Vagina (tissue), 2 donors: ENCODE measurements around the gene COX18. TPM values are rescaled to one million over a fixed set of nuclear protein-coding genes. Genes with fewer than 3 reads are reported as not detected.

Source experiments
- DNase-seq, 2 donors: peaks; one replicate each; pipeline ENCODE4 v3.0.0-alpha.2; 2017; ENCODE audit errors: extremely low spot score in 2 of 2
- H3K27ac ChIP-seq: fragments of 200-600 bp; sonication (generic); one replicate; pipeline ENCODE4 v1.5.1; 2019
- H3K27me3 ChIP-seq: fragments of 200-600 bp; sonication (generic); one replicate; pipeline ENCODE4 v1.5.1; 2019
- H3K36me3 ChIP-seq, 2 donors: fragments of 200-600 bp; sonication (generic); one replicate each; pipeline ENCODE4 v1.5.1; 2017 to 2019
- H3K4me1 ChIP-seq: fragments of 200-600 bp; sonication (generic); one replicate; pipeline ENCODE4 v1.5.1; 2019
- H3K4me3 ChIP-seq, 2 donors: fragments of 200-600 bp; sonication (generic); 1 replicate in 1 of 2; 2 replicates in 1 of 2; pipeline ENCODE4 v1.5.1; 2016 to 2019
- H3K9me3 ChIP-seq: fragments of 200-600 bp; sonication (generic); one replicate; pipeline ENCODE4 v1.5.1; 2019
- CTCF ChIP-seq, 3 experiments: fragments of 450-650 bp in 2 of 3; fragments of 200-600 bp in 1 of 3; sonication (generic) in 1 of 3; IDR thresholded peaks; one replicate each; pipeline ENCODE4 v1.5.1; 2017 to 2019; ENCODE audit warnings: antibody characterized with exemption in 3 of 3, mild to moderate bottlenecking in 2 of 3, moderate library complexity in 2 of 3
- POLR2A ChIP-seq, 2 donors: fragments of 450-650 bp; IDR thresholded peaks; one replicate each; pipeline ENCODE4 v1.6.1; 2017; ENCODE audit warnings: antibody characterized with exemption in 2 of 2, mild to moderate bottlenecking in 2 of 2, moderate library complexity in 2 of 2
- POLR2AphosphoS5 ChIP-seq, 2 donors: sonication (generic); formaldehyde crosslinking; IDR thresholded peaks; one replicate each; pipeline ENCODE4 v1.9.0; 2017; ENCODE audit warnings: antibody characterized with exemption in 2 of 2, mild to moderate bottlenecking in 2 of 2, low read depth in 1 of 2; ENCODE audit not compliant: insufficient read depth in 1 of 2
- intact Hi-C: fragments of 100-400 bp; cut with DNase I; formaldehyde crosslinking; loops from one replicate; pipeline ENCODE4 v1.15.1; 2023
- total RNA-seq: library from RNA; depleted of rRNA; stranded (reverse); fragments of >200 nt; gene quantifications from one replicate; pipeline ENCODE4 v1.2.3, GENCODE V29; 2016

COX18 gene
- total RNA-seq, 1 donor from 2014 or later, result 12.8 TPM

- H3K4me1 ChIP-seq, result no peaks in the 10 kb centered on the region
- H3K36me3 ChIP-seq, result no peaks in the 10 kb centered on the region
- H3K27ac ChIP-seq, result no peak overlapping the region
- no peak for DNase-seq
- intact Hi-C loops, result no loop called here
- no peak overlapping the region for H3K4me3 ChIP-seq
- H3K9me3 ChIP-seq, result no peaks in the 10 kb centered on the region
- TF ChIP-seq POLR2A (IDR thresholded peaks at IDR 0.05) (no peak), POLR2AphosphoS5 (IDR thresholded peaks at IDR 0.05; ENCODE audit: insufficient read depth in 1 of 2, low read depth in 1 of 2) (no peak), CTCF (IDR thresholded peaks at IDR 0.05) (no peak)
- H3K27me3 ChIP-seq, result no peaks in the 10 kb centered on the region
Measured at GRCh38 chr4:73037057-73037456, 32.5 kb downstream of the COX18 start.

GRCh38 chr4:73036123-73036522, 33.4 kb downstream of the COX18 start:
- TF ChIP-seq CTCF (IDR thresholded peaks at IDR 0.05) (no peak), POLR2A (IDR thresholded peaks at IDR 0.05) (no peak), POLR2AphosphoS5 (IDR thresholded peaks at IDR 0.05; ENCODE audit: insufficient read depth in 1 of 2, low read depth in 1 of 2) (no peak)
- Histone ChIP-seq H3K36me3 (no peaks in the 10 kb centered on the region), H3K27me3 (no peaks in the 10 kb centered on the region), H3K4me3 (no peak overlapping the region), H3K9me3 (no peaks in the 10 kb centered on the region), H3K27ac (no peak overlapping the region), H3K4me1 (no peaks in the 10 kb centered on the region)
- no peak for DNase-seq
- intact Hi-C loops, result no loop called here

- TF ChIP-seq POLR2AphosphoS5 (IDR thresholded peaks at IDR 0.05; ENCODE audit: insufficient read depth in 1 of 2, low read depth in 1 of 2), result no peak
- no peak for TF ChIP-seq POLR2A (IDR thresholded peaks at IDR 0.05)
- TF ChIP-seq CTCF (IDR thresholded peaks at IDR 0.05), result no peak
- Histone ChIP-seq H3K36me3 (no peaks in the 10 kb centered on the region), H3K4me1 (no peaks in the 10 kb centered on the region), H3K4me3 (no peak overlapping the region), H3K27me3 (no peaks in the 10 kb centered on the region), H3K9me3 (peaks cover 5% of the 10 kb centered on the region), H3K27ac (no peak overlapping the region)
- DNase-seq, result no peak
- intact Hi-C loops, result no loop called here
Measured at GRCh38 chr4:73034896-73035295, 34.6 kb downstream of the COX18 start.

- intact Hi-C loops, result loop anchor here (10.0 kb wide), 1 partner anchor 324 kb away; no protein-coding TSS in a partner anchor
- DNase-seq, result no peak
- H3K27ac ChIP-seq, result no peak overlapping the region
- H3K9me3 ChIP-seq, result peaks cover 5% of the 10 kb centered on the region
- TF ChIP-seq POLR2AphosphoS5 (IDR thresholded peaks at IDR 0.05; ENCODE audit: insufficient read depth in 1 of 2, low read depth in 1 of 2) (no peak), CTCF (IDR thresholded peaks at IDR 0.05) (no peak), POLR2A (IDR thresholded peaks at IDR 0.05) (no peak)
- no peaks in the 10 kb centered on the region for H3K27me3 ChIP-seq
- no peak overlapping the region for H3K4me3 ChIP-seq
- H3K36me3 ChIP-seq, result no peaks in the 10 kb centered on the region
- H3K4me1 ChIP-seq, result no peaks in the 10 kb centered on the region
Measured at GRCh38 chr4:73028621-73029020, 40.9 kb downstream of the COX18 start.

- Histone ChIP-seq H3K27ac (no peak overlapping the region), H3K27me3 (no peaks in the 10 kb centered on the region), H3K4me3 (no peak overlapping the region), H3K36me3 (no peaks in the 10 kb centered on the region), H3K4me1 (no peaks in the 10 kb centered on the region), H3K9me3 (no peaks in the 10 kb centered on the region)
- TF ChIP-seq CTCF (IDR thresholded peaks at IDR 0.05) (no peak), POLR2AphosphoS5 (IDR thresholded peaks at IDR 0.05; ENCODE audit: insufficient read depth in 1 of 2, low read depth in 1 of 2) (no peak), POLR2A (IDR thresholded peaks at IDR 0.05) (no peak)
- intact Hi-C loops, result loop anchor here (10.0 kb wide), 1 partner anchor 317 kb away; no protein-coding TSS in a partner anchor
- DNase-seq, result no peak
Measured at GRCh38 chr4:73021634-73022033, 47.9 kb downstream of the COX18 start.
